CD14-positive monocyte (primary cell): ENCODE results near the gene FFAR3. TPM values are rescaled to one million over a fixed set of nuclear protein-coding genes. Genes with fewer than 3 reads are reported as not detected.
A peak's percentile ranks its signal among the peaks of the same experiment; 100 is the strongest.

Experiments
- DNase-seq, 3 donors: peaks; one replicate each; pipeline ENCODE4 v3.0.0-alpha.2; 2011 to 2022
- H2AFZ ChIP-seq: 2 replicates; pipeline ENCODE4 v1.6.0; 2012; ENCODE audit warnings: mild to moderate bottlenecking, low read depth, low read length, inconsistent platforms; ENCODE audit not compliant: insufficient read depth, poor library complexity, severe bottlenecking
- H3K27ac ChIP-seq, 2 donors: 1 replicate in 1 of 2; 2 replicates in 1 of 2; pipeline ENCODE4 v1.5.1; 2012 to 2013; ENCODE audit warnings: low read length in 2 of 2, control low read depth in 1 of 2, inconsistent platforms in 1 of 2, low read depth in 1 of 2, mild to moderate bottlenecking in 1 of 2
- H3K27me3 ChIP-seq, 2 donors: one replicate each; pipeline versions ENCODE4 v1.6.0 to v1.6.1; 2011 to 2013; ENCODE audit warnings: low read length in 2 of 2; ENCODE audit not compliant: control insufficient read depth in 2 of 2, insufficient read depth in 2 of 2
- H3K36me3 ChIP-seq, 2 donors: replicated peaks in 1 of 2; 1 replicate in 1 of 2; 2 replicates in 1 of 2; pipeline versions ENCODE4 v1.5.1 to v1.6.1; 2012 to 2013; ENCODE audit warnings: low read length in 2 of 2, control low read depth in 1 of 2, inconsistent platforms in 1 of 2, mild to moderate bottlenecking in 1 of 2; ENCODE audit not compliant: insufficient read depth in 2 of 2, control insufficient read depth in 1 of 2
- H3K4me1 ChIP-seq, 2 donors: 1 replicate in 1 of 2; 2 replicates in 1 of 2; pipeline versions ENCODE4 v1.5.1 to v1.6.1; 2012 to 2013; ENCODE audit warnings: low read length in 2 of 2, control low read depth in 1 of 2, inconsistent platforms in 1 of 2, mild to moderate bottlenecking in 1 of 2, moderate library complexity in 1 of 2; ENCODE audit not compliant: insufficient read depth in 2 of 2, control insufficient read depth in 1 of 2
- H3K4me2 ChIP-seq: replicated peaks from 2 replicates; pipeline ENCODE3; 2012; ENCODE audit warnings: low read length, moderate library complexity, mild to moderate bottlenecking; ENCODE audit not compliant: poor library complexity, severe bottlenecking; ENCODE audit errors: extremely low read depth
- H3K4me3 ChIP-seq, 3 experiments: fragments of 200-600 bp in 1 of 3; sonication (generic) in 1 of 3; replicated peaks in 1 of 3; 1 replicate in 2 of 3; 2 replicates in 1 of 3; pipeline ENCODE4 v1.5.1; 2011 to 2013; ENCODE audit warnings: low read length in 3 of 3, mild to moderate bottlenecking in 3 of 3, control low read depth in 2 of 3, low read depth in 2 of 3, inconsistent platforms in 1 of 3, moderate library complexity in 1 of 3
- H3K79me2 ChIP-seq: 2 replicates; pipeline ENCODE4 v1.6.0; 2012; ENCODE audit warnings: mild to moderate bottlenecking, control low read depth, inconsistent platforms, low read length, moderate library complexity; ENCODE audit not compliant: insufficient read depth
- H3K9ac ChIP-seq: 2 replicates; pipeline ENCODE4 v1.6.0; 2017; ENCODE audit warnings: low read length, mild to moderate bottlenecking; ENCODE audit not compliant: insufficient read depth, poor library complexity, severe bottlenecking
- H3K9me3 ChIP-seq, 2 donors: replicated peaks in 1 of 2; 1 replicate in 1 of 2; 2 replicates in 1 of 2; pipeline versions ENCODE4 v1.5.1 to v1.6.1; 2012 to 2013; ENCODE audit warnings: low read length in 2 of 2, control low read depth in 1 of 2; ENCODE audit not compliant: control insufficient read depth in 1 of 2, insufficient read depth in 1 of 2
- H4K20me1 ChIP-seq: 2 replicates; pipeline ENCODE4 v1.6.0; 2012; ENCODE audit warnings: mild to moderate bottlenecking, low read length, control low read depth, moderate library complexity; ENCODE audit not compliant: insufficient read depth
- H3K27ac Mint-ChIP-seq, 7 donors: one replicate each; pipeline ENCODE4 v1.8.0; 2020; ENCODE audit warnings: mild to moderate bottlenecking in 7 of 7, mixed read lengths in 7 of 7, moderate library complexity in 6 of 7, inconsistent platforms in 2 of 7
- H3K27me3 Mint-ChIP-seq, 3 donors: one replicate each; pipeline ENCODE4 v1.8.0; 2021 to 2022; ENCODE audit warnings: low read depth in 3 of 3, mild to moderate bottlenecking in 3 of 3, mixed read lengths in 3 of 3, moderate library complexity in 3 of 3, inconsistent platforms in 1 of 3
- H3K36me3 Mint-ChIP-seq, 2 donors: one replicate each; pipeline ENCODE4 v1.8.0; 2020; ENCODE audit warnings: mixed read lengths in 2 of 2, inconsistent platforms in 1 of 2, mild to moderate bottlenecking in 1 of 2
- H3K4me1 Mint-ChIP-seq: one replicate; pipeline ENCODE4 v1.8.0; 2020; ENCODE audit warnings: mild to moderate bottlenecking, mixed read lengths
- H3K4me3 Mint-ChIP-seq, 2 donors: one replicate each; pipeline ENCODE4 v1.8.0; 2020; ENCODE audit warnings: mild to moderate bottlenecking in 2 of 2, mixed read lengths in 2 of 2, moderate library complexity in 1 of 2
- H3K9me3 Mint-ChIP-seq, 7 donors: one replicate each; pipeline ENCODE4 v1.8.0; 2020 to 2022; ENCODE audit warnings: mixed read lengths in 7 of 7, mild to moderate bottlenecking in 6 of 7, moderate library complexity in 6 of 7, inconsistent platforms in 2 of 7
- CTCF ChIP-seq: fragments of 200-600 bp; IDR thresholded peaks from one replicate; pipeline ENCODE4 v1.8.0; 2022; ENCODE audit warnings: antibody characterized with exemption, mild to moderate bottlenecking
- WGBS: methylation state at CpG from one replicate; pipeline ENCODE4 v1.1.5; 2013; ENCODE audit warnings: missing lambda C conversion rate; ENCODE audit not compliant: insufficient coverage; 5-methylcytosine and 5-hydroxymethylcytosine counted together
- intact Hi-C, 2 donors: fragments of 100-400 bp; cut with micrococcal nuclease; formaldehyde crosslinking; loops; one replicate each; pipeline versions ENCODE4 v1.15.0 to v1.15.1; 2023
- polyA plus RNA-seq, 3 donors: library from polyadenylated mRNA; depleted of rRNA in 1 of 3; unstranded in 2 of 3; stranded (reverse) in 1 of 3; fragments of 300-500 nt in 2 of 3; fragments of >200 nt in 1 of 3; fragmentation: Illumina TruSeq in 2 of 3; gene quantifications; 1 replicate in 2 of 3; 2 replicates in 1 of 3; pipeline ENCODE4 v1.2.3, GENCODE V29; 2012 to 2021

FFAR3 gene
- polyA plus RNA-seq, 3 donors = 1.2 to 17.9 (median 1.2) TPM

- Mint-ChIP-seq H3K9me3 (peaks cover 0 to 2% (median 0%) of the 10 kb centered on the region in 7 donors), H3K27ac (peak overlapping the region in 3 of 7 donors; percentile 43 to 48 (median 43)), H3K4me3 (no peak overlapping the region), H3K36me3 (peaks cover 4 to 5% of the 10 kb centered on the region in 2 donors), H3K27me3 (peaks cover 1 to 18% (median 9%) of the 10 kb centered on the region in 3 donors), H3K4me1 (peaks cover 47% of the 10 kb centered on the region)
- Histone ChIP-seq H2AFZ (no peak overlapping the region), H3K4me1 (peaks cover 44 to 54% of the 10 kb centered on the region in 2 donors), H3K9me3 (no peaks in the 10 kb centered on the region), H3K4me2 (no peak overlapping the region), H3K9ac (no peak overlapping the region), H3K4me3 (no peak overlapping the region), H3K36me3 (no peaks in the 10 kb centered on the region), H3K27me3 (no peaks in the 10 kb centered on the region), H3K27ac (no peak overlapping the region), H3K79me2 (no peaks in the 10 kb centered on the region), H4K20me1 (no peaks in the 10 kb centered on the region)
- intact Hi-C loops = loop anchor here in 1 of 2 donors (10.0 kb wide), 1 partner anchor 154 kb away; no protein-coding TSS in a partner anchor
- DNase-seq = no peak
- WGBS = 90% methylated on average over 12 of the region's 18 CpGs
- TF ChIP-seq CTCF = no peak
Observed at GRCh38 chr19:35348911-35349611, 9.2 kb upstream of the FFAR3 start.

- no peak for TF ChIP-seq CTCF
- Mint-ChIP-seq H3K36me3 (peaks cover 4 to 5% of the 10 kb centered on the region in 2 donors), H3K4me1 (peaks cover 47% of the 10 kb centered on the region), H3K9me3 (peaks cover 0 to 2% (median 0%) of the 10 kb centered on the region in 7 donors), H3K4me3 (no peak overlapping the region), H3K27ac (peak overlapping the region in 3 of 7 donors; percentile 43 to 56 (median 48)), H3K27me3 (peaks cover 1 to 17% (median 9%) of the 10 kb centered on the region in 3 donors)
- Histone ChIP-seq H3K9me3 (no peaks in the 10 kb centered on the region), H3K27me3 (no peaks in the 10 kb centered on the region), H3K4me1 (peaks cover 44 to 55% of the 10 kb centered on the region in 2 donors), H3K79me2 (no peaks in the 10 kb centered on the region), H2AFZ (no peak overlapping the region), H3K9ac (no peak overlapping the region), H3K36me3 (no peaks in the 10 kb centered on the region), H3K4me2 (no peak overlapping the region), H3K27ac (no peak overlapping the region), H4K20me1 (no peaks in the 10 kb centered on the region), H3K4me3 (no peak overlapping the region)
- WGBS = 74% methylated on average over 8 of the region's 17 CpGs
- intact Hi-C loops = loop anchor here (5.0 to 10.0 kb wide), 4 partner anchors 45 to 155 kb away; partner anchors contain the start of gene KRTDAP (in 1 of the 2)
- no peak for DNase-seq
Observed at GRCh38 chr19:35349614-35350521, 8.4 kb upstream of the FFAR3 start.
